ENCODE results near the gene ERP44.

DNA sequence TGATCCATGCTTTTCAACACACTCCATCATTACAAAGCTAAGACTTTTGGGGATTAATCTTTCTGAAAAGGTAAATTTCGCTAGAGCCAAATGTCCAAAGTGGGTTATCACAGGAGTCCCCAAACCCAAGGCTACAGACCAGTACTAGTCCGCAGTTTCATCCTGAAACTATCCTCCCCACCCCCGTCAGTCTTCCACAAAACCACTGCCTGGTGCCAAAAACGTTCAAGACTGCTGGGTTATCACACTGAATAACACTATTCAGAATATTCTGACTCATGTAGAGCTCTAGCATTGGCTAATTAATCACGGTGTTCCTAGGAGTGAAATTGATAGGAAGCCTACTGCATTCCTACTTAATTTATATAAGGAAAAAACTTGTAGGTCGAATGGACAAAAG lies 24.7 kb downstream of the ERP44 start:
- TF ChIP-seq, protein P1, sequence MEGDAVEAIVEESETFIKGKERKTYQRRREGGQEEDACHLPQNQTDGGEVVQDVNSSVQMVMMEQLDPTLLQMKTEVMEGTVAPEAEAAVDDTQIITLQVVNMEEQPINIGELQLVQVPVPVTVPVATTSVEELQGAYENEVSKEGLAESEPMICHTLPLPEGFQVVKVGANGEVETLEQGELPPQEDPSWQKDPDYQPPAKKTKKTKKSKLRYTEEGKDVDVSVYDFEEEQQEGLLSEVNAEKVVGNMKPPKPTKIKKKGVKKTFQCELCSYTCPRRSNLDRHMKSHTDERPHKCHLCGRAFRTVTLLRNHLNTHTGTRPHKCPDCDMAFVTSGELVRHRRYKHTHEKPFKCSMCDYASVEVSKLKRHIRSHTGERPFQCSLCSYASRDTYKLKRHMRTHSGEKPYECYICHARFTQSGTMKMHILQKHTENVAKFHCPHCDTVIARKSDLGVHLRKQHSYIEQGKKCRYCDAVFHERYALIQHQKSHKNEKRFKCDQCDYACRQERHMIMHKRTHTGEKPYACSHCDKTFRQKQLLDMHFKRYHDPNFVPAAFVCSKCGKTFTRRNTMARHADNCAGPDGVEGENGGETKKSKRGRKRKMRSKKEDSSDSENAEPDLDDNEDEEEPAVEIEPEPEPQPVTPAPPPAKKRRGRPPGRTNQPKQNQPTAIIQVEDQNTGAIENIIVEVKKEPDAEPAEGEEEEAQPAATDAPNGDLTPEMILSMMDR (IDR thresholded peaks at IDR 0.05; ENCODE audit: insufficient read depth, low read depth, low read length), result no peak
- no peak for TF ChIP-seq EZH2 (IDR thresholded peaks at IDR 0.05; ENCODE audit: insufficient read depth, low read length)

All from astrocyte (in vitro differentiated cells and primary cell).